C4-2B (cell line): ENCODE results near the gene MAD2L1BP.

Source experiments
- CTCF ChIP-seq: fragments of 450-650 bp; conservative IDR thresholded peaks from 2 replicates; pipeline ENCODE4 v1.5.1; 2017; ENCODE audit warnings: mild to moderate bottlenecking
- ZFX ChIP-seq: fragments of 450-650 bp; IDR thresholded peaks from 2 replicates; pipeline ENCODE4 v1.6.1; 2017

- TF ChIP-seq CTCF (no peak), ZFX (no peak)
These were observed 35.0 kb upstream of the MAD2L1BP start for GRCh38 chr6:43600595-43600994.
